T-cell (primary cell): ENCODE measurements around the gene OR1J2. TPM values are rescaled to one million over a fixed set of nuclear protein-coding genes. Genes with fewer than 3 reads are reported as not detected.

ENCODE experiments used
- ATAC-seq, 4 experiments: fragments of 200-7000 bp in 3 of 4; fragments of 150-1000 bp in 1 of 4; cut with Tn5 transposase; replicated peaks in 1 of 4; 1 replicate in 3 of 4; 2 replicates in 1 of 4; pipeline ENCODE4 v1.10.0; 2021; ENCODE audit warnings: moderate library complexity in 3 of 4, mild to moderate bottlenecking in 2 of 4, moderate number of reproducible peaks in 1 of 4
- CTCF ChIA-PET, 2 donors: fragments of 300-600 bp; sonication (Branson Sonifier 250); formaldehyde crosslinking; loops; one replicate each; lab custom pipeline; 2022; ENCODE audit warnings: antibody characterized with exemption in 2 of 2; lab: Charles Lee
- POLR2A ChIA-PET, 2 donors: fragments of 300-600 bp; sonication (Branson Sonifier 250); formaldehyde crosslinking; loops; one replicate each; lab custom pipeline; 2022; ENCODE audit warnings: antibody characterized with exemption in 2 of 2; lab: Charles Lee
- DNase-seq, 35 experiments: peaks; one replicate each; pipeline versions ENCODE4 v3.0.0 to v3.0.0-alpha.2; 2013 to 2023
- H3K27ac ChIP-seq: one replicate; pipeline ENCODE4 v1.5.1; 2013; ENCODE audit warnings: low read length
- H3K27me3 ChIP-seq, 2 experiments: replicated peaks in 1 of 2; 1 replicate in 1 of 2; 2 replicates in 1 of 2; pipeline versions ENCODE4 v1.6.1 to v1.7.0; 2013; ENCODE audit warnings: low read length in 1 of 2, mixed read lengths in 1 of 2; ENCODE audit not compliant: control insufficient read depth in 2 of 2, insufficient read depth in 2 of 2; ENCODE audit errors: extremely low read depth in 1 of 2
- H3K36me3 ChIP-seq, 2 donors: 1 replicate in 1 of 2; 2 replicates in 1 of 2; pipeline versions ENCODE4 v1.6.1 to v1.7.0; 2013; ENCODE audit warnings: low read length in 1 of 2; ENCODE audit not compliant: control insufficient read depth in 2 of 2, insufficient read depth in 1 of 2; ENCODE audit errors: extremely low read depth in 1 of 2
- H3K4me1 ChIP-seq, 2 experiments: 1 replicate in 1 of 2; 2 replicates in 1 of 2; pipeline versions ENCODE4 v1.6.1 to v1.7.0; 2013; ENCODE audit warnings: low read length in 2 of 2, mixed read lengths in 1 of 2; ENCODE audit not compliant: insufficient read depth in 2 of 2, control insufficient read depth in 1 of 2; ENCODE audit errors: extremely low read depth in 1 of 2
- H3K4me3 ChIP-seq, 2 donors: 1 replicate in 1 of 2; 2 replicates in 1 of 2; pipeline versions ENCODE4 v1.5.1 to v1.7.0; 2013; ENCODE audit warnings: mild to moderate bottlenecking in 2 of 2, low read length in 1 of 2, moderate library complexity in 1 of 2; ENCODE audit not compliant: control insufficient read depth in 1 of 2; ENCODE audit errors: extremely low read depth in 1 of 2
- H3K9me3 ChIP-seq: 2 replicates; pipeline ENCODE4 v1.7.0; 2013
- H3K27ac Mint-ChIP-seq, 2 donors: one replicate each; pipeline ENCODE4 v1.8.0; 2020 to 2021; ENCODE audit warnings: mild to moderate bottlenecking in 2 of 2, mixed read lengths in 2 of 2
- H3K27me3 Mint-ChIP-seq, 2 donors: one replicate each; pipeline ENCODE4 v1.8.0; 2021 to 2022; ENCODE audit warnings: mixed read lengths in 2 of 2
- H3K36me3 Mint-ChIP-seq: one replicate; pipeline ENCODE4 v1.8.0; 2021; ENCODE audit warnings: mixed read lengths
- H3K4me1 Mint-ChIP-seq, 3 donors: one replicate each; pipeline ENCODE4 v1.8.0; 2020 to 2022; ENCODE audit warnings: mixed read lengths in 3 of 3, mild to moderate bottlenecking in 1 of 3
- H3K4me3 Mint-ChIP-seq, 3 donors: one replicate each; pipeline ENCODE4 v1.8.0; 2020 to 2022; ENCODE audit warnings: mild to moderate bottlenecking in 3 of 3, mixed read lengths in 3 of 3, moderate library complexity in 3 of 3
- H3K9me3 Mint-ChIP-seq, 3 donors: one replicate each; pipeline ENCODE4 v1.8.0; 2020 to 2022; ENCODE audit warnings: mixed read lengths in 3 of 3
- WGBS: methylation state at CpG from one replicate; pipeline ENCODE4 v1.1.5; 2013; ENCODE audit warnings: missing lambda C conversion rate; ENCODE audit not compliant: insufficient coverage; 5-methylcytosine and 5-hydroxymethylcytosine counted together
- total RNA-seq, 35 experiments: library from RNA in 6 of 35; stranded (reverse) in 6 of 35; fragments of 120-200 nt in 1 of 35; gene quantifications; one replicate each; pipeline versions ENCODE4 v1.2.1 to v1.2.4 and lab custom pipeline; 2013 to 2026

The OR1J2 gene
- total RNA-seq, 5 donors from 2014 or later (not counting 1 experiment from before 2014, with no cell fraction given) = not detected

- no peaks in the 10 kb centered on the region for H3K4me1 ChIP-seq
- Mint-ChIP-seq H3K27me3 (peaks cover 15 to 26% of the 10 kb centered on the region in 2 donors), H3K4me3 (no peak overlapping the region), H3K36me3 (no peaks in the 10 kb centered on the region), H3K27ac (no peak overlapping the region), H3K9me3 (no peaks in the 10 kb centered on the region), H3K4me1 (no peaks in the 10 kb centered on the region)
- H3K4me3 ChIP-seq = no peak overlapping the region
- ATAC-seq (no peak), DNase-seq (no peak)
- ChIA-PET POLR2A (interaction anchor here in 1 of 2 donors (0.6 kb wide), 1 partner anchor 1758 kb away, joined by 3 read pairs; no protein-coding TSS in a partner anchor), CTCF (no interaction called here)
- WGBS = 78% methylated on average over 2 of the region's 3 CpGs
- H3K9me3 ChIP-seq = no peaks in the 10 kb centered on the region
- no peak overlapping the region for H3K27ac ChIP-seq
- no peaks in the 10 kb centered on the region for H3K36me3 ChIP-seq
- peaks cover 0 to 7% of the 10 kb centered on the region in 2 experiments for H3K27me3 ChIP-seq
Observed at GRCh38 chr9:122474561-122474960, 36.0 kb upstream of the OR1J2 start.

GRCh38 chr9:122475717-122476116, 34.9 kb upstream of the OR1J2 start:
- DNase-seq = no peak
- no peaks in the 10 kb centered on the region for H3K9me3 ChIP-seq
- H3K9me3 Mint-ChIP-seq = no peaks in the 10 kb centered on the region
- ChIA-PET POLR2A (interaction anchor here in 1 of 2 donors (0.9 kb wide), 1 partner anchor 440 kb away, joined by 4 read pairs; no protein-coding TSS in a partner anchor), CTCF (no interaction called here)
- H3K36me3 ChIP-seq = no peaks in the 10 kb centered on the region
- no peaks in the 10 kb centered on the region for H3K4me1 Mint-ChIP-seq
- peaks cover 0 to 3% of the 10 kb centered on the region in 2 experiments for H3K27me3 ChIP-seq
- no peaks in the 10 kb centered on the region for H3K36me3 Mint-ChIP-seq
- ATAC-seq = no peak
- no peak overlapping the region for H3K4me3 ChIP-seq
- no peak overlapping the region for H3K27ac Mint-ChIP-seq
- no CpG with 5 or more reads among the region's 2 CpGs for WGBS
- no peak overlapping the region for H3K4me3 Mint-ChIP-seq
- no peak overlapping the region for H3K27ac ChIP-seq
- peaks cover 15 to 23% of the 10 kb centered on the region in 2 donors for H3K27me3 Mint-ChIP-seq
- H3K4me1 ChIP-seq = no peaks in the 10 kb centered on the region

GRCh38 chr9:122477346-122477745, 33.3 kb upstream of the OR1J2 start:
- peaks cover 0 to 3% of the 10 kb centered on the region in 2 experiments for H3K27me3 ChIP-seq
- no peak for ATAC-seq
- no peaks in the 10 kb centered on the region for H3K4me1 Mint-ChIP-seq
- POLR2A ChIA-PET = no interaction called here
- CTCF ChIA-PET = no interaction called here
- H3K27ac ChIP-seq = no peak overlapping the region
- no peaks in the 10 kb centered on the region for H3K36me3 ChIP-seq
- no peaks in the 10 kb centered on the region for H3K9me3 ChIP-seq
- WGBS = 78% methylated on average over 3 of the region's 3 CpGs
- no peaks in the 10 kb centered on the region for H3K4me1 ChIP-seq
- H3K36me3 Mint-ChIP-seq = no peaks in the 10 kb centered on the region
- peaks cover 12 to 30% of the 10 kb centered on the region in 2 donors for H3K27me3 Mint-ChIP-seq
- H3K4me3 Mint-ChIP-seq = no peak overlapping the region
- DNase-seq = no peak
- no peak overlapping the region for H3K4me3 ChIP-seq
- no peaks in the 10 kb centered on the region for H3K9me3 Mint-ChIP-seq
- H3K27ac Mint-ChIP-seq = no peak overlapping the region

GRCh38 chr9:122477826-122478225, 32.8 kb upstream of the OR1J2 start, which contains the start of gene OR1J1:
Gene OR1J1, minus strand, starts transcription at chr9:122477926. Its CDS starts 0 bp downstream, at chr9:122477926.
- Mint-ChIP-seq H3K36me3 (no peaks in the 10 kb centered on the region), H3K4me1 (no peaks in the 10 kb centered on the region), H3K27me3 (peaks cover 12 to 30% of the 10 kb centered on the region in 2 donors), H3K9me3 (no peaks in the 10 kb centered on the region), H3K27ac (no peak within 1 kb of the TSS), H3K4me3 (no peak within 1 kb of the TSS)
- 83% methylated on average over 5 of the region's 6 CpGs for WGBS
- POLR2A ChIA-PET = no interaction called here
- H3K27me3 ChIP-seq = peaks cover 0 to 3% of the 10 kb centered on the region in 2 experiments
- ATAC-seq (no peak), DNase-seq (no peak)
- H3K4me1 ChIP-seq = no peaks in the 10 kb centered on the region
- no peaks in the 10 kb centered on the region for H3K9me3 ChIP-seq
- no peak within 1 kb of the TSS for H3K4me3 ChIP-seq
- CTCF ChIA-PET = no interaction called here
- no peak within 1 kb of the TSS for H3K27ac ChIP-seq
- H3K36me3 ChIP-seq = no peaks in the 10 kb centered on the region

GRCh38 chr9:122479062-122479461, 31.5 kb upstream of the OR1J2 start:
- no peaks in the 10 kb centered on the region for H3K36me3 ChIP-seq
- peaks cover 12 to 26% of the 10 kb centered on the region in 2 donors for H3K27me3 Mint-ChIP-seq
- ATAC-seq (no peak), DNase-seq (no peak)
- ChIA-PET POLR2A (no interaction called here), CTCF (no interaction called here)
- H3K27ac Mint-ChIP-seq = no peak overlapping the region
- no peaks in the 10 kb centered on the region for H3K9me3 ChIP-seq
- no peak overlapping the region for H3K4me3 ChIP-seq
- H3K27me3 ChIP-seq = peaks cover 0 to 3% of the 10 kb centered on the region in 2 experiments
- no peak overlapping the region for H3K27ac ChIP-seq
- no peaks in the 10 kb centered on the region for H3K36me3 Mint-ChIP-seq
- H3K9me3 Mint-ChIP-seq = no peaks in the 10 kb centered on the region
- no peaks in the 10 kb centered on the region for H3K4me1 ChIP-seq
- no peak overlapping the region for H3K4me3 Mint-ChIP-seq
- 100% methylated on average over 2 of the region's 5 CpGs for WGBS
- no peaks in the 10 kb centered on the region for H3K4me1 Mint-ChIP-seq

- ChIA-PET POLR2A (no interaction called here), CTCF (interaction anchor here (0.6 to 1.9 kb wide), 12 partner anchors 8 to 851 kb away, joined by 3 to 9 read pairs (median 3); no protein-coding TSS in a partner anchor)
- H3K9me3 Mint-ChIP-seq = peaks cover 0 to 10% (median 2%) of the 10 kb centered on the region in 3 donors
- H3K4me1 ChIP-seq = no peaks in the 10 kb centered on the region
- no peaks in the 10 kb centered on the region for H3K36me3 Mint-ChIP-seq
- H3K36me3 ChIP-seq = no peaks in the 10 kb centered on the region
- no peak overlapping the region for H3K27ac ChIP-seq
- no peak overlapping the region for H3K4me3 ChIP-seq
- H3K27me3 Mint-ChIP-seq = peaks cover 12 to 39% of the 10 kb centered on the region in 2 donors
- peaks cover 2 to 17% of the 10 kb centered on the region in 2 experiments for H3K27me3 ChIP-seq
- H3K27ac Mint-ChIP-seq = no peak overlapping the region
- H3K4me3 Mint-ChIP-seq = no peak overlapping the region
- H3K4me1 Mint-ChIP-seq = no peaks in the 10 kb centered on the region
- DNase-seq = peak in 7 of 35 experiments; percentile 2 to 44 (median 3)
- ATAC-seq = peak in 3 of 4 experiments; percentile 37 to 55 (median 43)
- H3K9me3 ChIP-seq = no peaks in the 10 kb centered on the region
- 44% methylated on average over 2 of the region's 2 CpGs for WGBS
Observed at GRCh38 chr9:122498883-122499288, 11.7 kb upstream of the OR1J2 start.
